Measurements from ENCODE around the gene SLC12A8. TPM values are rescaled to one million over a fixed set of nuclear protein-coding genes. Genes with fewer than 3 reads are reported as not detected.

The SLC12A8 gene
- total RNA-seq, 1 donor from 2014 or later = 0.15 TPM

DNA sequence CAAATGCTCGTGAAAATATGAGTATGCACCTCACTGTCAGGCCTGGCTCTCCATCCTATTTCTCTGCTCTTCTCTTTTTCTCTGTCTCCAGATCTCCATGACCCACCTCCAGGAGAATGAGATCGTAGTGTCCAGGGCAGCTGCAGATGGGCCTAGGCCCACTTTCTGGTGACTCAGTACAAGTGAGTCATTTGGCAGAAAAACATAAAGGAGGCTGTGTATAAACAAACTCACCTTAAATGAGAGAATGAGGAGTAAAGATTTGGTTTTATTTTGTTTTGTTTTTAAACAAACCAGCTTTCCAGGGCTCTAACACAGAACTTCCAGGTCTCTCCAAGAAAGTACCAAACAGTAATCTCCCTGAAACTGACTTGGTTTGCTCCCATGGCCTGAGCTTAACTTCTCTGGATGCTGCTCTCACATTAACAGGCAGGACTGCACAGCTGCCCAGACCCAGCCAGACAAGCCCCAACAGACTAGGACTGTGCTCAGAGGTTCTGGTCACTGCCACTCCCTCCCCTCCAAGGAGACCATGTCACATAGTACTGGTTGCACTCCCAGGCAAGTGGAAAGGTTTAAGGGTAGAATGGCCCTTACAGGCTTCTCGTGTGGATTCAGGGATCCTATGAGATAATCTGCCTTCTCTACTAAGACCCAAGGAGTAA is 155.2 kb downstream of the SLC12A8 start:
- intact Hi-C loops (cut with micrococcal nuclease) = loop anchor here (2.0 to 10.0 kb wide), 4 partner anchors 317 to 1647 kb away; partner anchors contain the start of genes CHCHD6, HACD2, ZNF148 and ZXDC

DNA sequence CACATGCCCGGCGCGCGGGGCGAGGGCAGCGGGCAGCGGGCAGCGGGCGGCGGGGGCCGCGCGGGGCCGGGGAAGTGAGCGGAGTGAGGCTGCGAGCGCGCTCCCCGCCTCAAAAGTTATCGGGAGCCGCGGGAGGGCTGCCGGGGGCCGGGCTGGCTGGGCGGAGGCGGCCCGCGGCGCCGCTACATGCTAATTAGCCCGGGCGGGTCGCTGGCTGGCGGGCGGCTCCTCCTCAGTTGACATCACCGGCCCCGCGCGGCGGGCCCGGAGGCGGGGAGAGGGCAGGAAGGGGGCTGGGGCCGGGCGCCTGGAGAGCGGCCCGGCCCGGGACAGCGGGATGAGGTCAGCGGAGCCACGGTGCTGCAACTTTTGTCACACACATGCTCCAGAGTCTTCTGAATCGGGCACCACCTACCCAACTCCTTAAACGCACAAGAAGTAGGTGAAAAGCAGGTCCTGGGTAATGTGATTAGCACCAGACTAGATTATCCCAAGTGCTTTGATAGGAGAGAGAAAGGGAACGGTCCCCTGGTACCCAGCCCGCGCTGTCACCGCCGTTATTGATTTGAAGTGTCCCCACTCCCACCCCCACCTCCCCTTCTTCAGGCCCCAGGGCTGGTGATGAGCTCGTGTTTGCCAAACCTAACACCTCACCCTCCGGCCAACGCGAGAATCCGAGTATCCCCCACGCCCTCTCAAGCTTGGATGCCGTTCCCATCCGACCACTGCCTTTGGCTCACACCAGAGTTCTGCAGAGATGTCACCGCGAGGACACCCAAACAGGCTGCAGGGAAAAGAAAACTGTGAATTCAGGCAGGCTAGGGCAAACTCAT is 156.4 kb downstream of the SLC12A8 start, which contains the start of gene HEG1:
HEG1 (minus strand) TSS at position 85 of the 833 bp plus-strand sequence. CDS start 107 bp downstream, outside the sequence.
- intact Hi-C loops (cut with micrococcal nuclease) = loop anchor here (1.0 to 10.0 kb wide), 8 partner anchors 32 to 1649 kb away; partner anchors contain the start of genes CHCHD6, HACD2, OSBPL11 and ZNF148

DNA sequence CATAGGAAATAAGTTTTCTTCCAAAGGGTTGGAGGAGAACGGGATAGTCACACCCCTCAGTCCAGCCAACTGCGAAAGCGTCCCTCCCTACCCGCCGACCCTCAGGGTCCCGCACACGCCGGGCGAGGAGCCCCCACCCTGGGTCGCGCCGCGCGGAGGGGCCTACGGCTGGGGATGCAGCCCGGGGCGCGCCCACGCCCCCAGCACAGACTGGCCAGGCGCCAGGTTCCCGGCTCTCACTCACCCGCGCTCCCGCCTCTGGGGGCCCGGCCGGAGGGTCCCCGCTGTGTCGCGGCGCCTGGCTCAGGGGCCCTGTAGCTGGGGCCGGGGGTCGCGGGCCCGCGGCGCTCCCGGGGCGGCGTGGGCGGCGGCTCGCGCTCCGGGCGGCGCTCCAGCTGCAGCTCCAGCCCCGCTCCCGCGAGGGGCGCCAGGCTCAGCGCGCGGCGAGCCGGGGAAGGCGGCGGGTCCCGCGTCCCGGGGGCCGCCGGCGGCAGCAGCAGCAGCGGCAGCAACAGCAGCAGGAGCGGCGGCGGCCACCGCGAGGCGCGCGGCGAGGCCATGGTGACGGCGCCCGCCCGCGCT is 157.1 kb downstream of the SLC12A8 start:
- intact Hi-C loops (cut with micrococcal nuclease) = loop anchor here (2.0 to 10.0 kb wide), 5 partner anchors 127 to 1649 kb away; partner anchors contain the start of genes CHCHD6, HACD2, OSBPL11 and ZXDC

DNA sequence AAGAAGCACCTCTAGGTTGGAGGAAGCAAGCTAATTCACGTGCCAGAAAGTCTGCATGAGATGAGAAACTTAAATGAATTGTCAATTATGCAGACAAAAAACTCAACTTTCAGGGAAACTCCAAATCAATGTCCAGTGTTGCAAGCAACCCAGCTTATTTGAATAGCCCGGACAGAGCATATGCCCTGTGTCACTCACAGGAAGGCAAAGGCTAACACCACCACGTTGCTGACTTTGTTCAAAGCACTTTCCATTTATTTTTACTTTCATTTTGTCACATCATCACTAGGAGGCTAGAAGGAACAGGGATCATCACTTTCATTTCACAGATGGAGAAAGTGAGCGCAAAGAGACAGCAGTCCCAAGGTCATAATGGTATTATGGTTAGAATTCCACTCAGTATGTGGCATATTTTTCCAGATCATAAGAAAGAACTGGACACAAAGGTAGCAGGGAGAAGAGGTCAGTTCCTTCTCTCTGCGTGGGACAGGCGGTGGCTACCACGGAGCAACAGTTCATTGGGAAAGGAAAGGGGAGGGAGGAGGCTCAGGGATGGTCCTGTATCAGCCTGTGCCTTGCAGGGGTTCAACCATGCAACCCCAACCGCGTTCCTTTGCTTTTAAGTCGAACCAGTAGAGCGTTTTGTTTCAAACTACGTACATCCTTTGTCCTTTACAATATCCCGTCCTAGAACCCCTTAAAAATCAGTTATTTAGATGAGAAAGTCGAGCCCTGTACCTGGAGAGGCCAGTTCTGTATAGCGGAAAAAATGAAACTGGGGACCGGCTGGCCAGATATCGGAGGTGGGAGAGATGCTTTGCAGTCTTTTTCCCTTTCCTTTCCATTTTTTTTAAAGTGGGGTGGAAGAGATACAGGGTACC is 157.9 kb downstream of the SLC12A8 start:
- intact Hi-C loops (cut with micrococcal nuclease) = loop anchor here (1.0 to 10.0 kb wide), 9 partner anchors 59 to 1650 kb away; partner anchors contain the start of genes CHCHD6, HACD2, OSBPL11 and ZXDC

DNA sequence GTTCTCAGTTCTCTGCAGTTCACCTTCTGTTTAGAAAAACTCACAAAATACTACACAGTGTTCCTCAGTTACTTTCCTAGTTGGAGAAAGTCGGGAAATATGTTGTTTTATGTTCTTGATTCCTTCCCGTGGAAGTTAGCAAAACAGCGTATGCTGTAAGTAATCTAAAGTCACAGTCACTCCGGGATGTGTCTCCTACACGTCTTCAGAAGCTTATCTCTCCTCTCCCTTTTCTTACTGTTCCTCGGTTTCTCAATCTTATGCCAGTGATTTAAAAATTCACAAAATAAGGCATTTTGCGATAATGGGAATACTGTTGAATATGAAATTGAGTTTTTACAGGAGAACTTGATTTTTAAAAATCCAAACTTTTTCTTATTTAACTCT is 158.5 kb downstream of the SLC12A8 start:
- intact Hi-C loops (cut with micrococcal nuclease) = loop anchor here (1.0 to 10.0 kb wide), 7 partner anchors 59 to 1651 kb away; partner anchors contain the start of genes CHCHD6 and OSBPL11

DNA sequence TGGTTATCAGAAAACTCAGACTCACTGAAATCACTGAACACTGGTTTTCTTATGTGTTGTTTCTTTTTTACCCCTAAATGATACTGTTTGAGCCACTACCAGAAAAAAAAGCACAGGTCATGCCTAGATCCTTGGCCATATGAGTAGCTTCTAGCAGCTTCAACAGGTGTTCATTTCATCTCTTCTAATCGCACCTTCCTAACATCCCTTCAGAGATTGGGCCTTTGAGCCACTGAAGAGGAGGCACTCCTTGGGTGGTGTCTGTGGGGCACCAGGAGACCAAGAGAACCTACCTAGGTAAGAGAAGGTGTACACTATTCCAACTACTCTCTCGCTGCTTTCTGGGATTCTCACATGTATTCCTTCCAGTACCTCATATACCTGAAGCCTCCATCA is 159.2 kb downstream of the SLC12A8 start:
- intact Hi-C loops (cut with micrococcal nuclease) = loop anchor here (2.0 to 10.0 kb wide), 5 partner anchors 69 to 1651 kb away; partner anchors contain the start of gene CHCHD6

DNA sequence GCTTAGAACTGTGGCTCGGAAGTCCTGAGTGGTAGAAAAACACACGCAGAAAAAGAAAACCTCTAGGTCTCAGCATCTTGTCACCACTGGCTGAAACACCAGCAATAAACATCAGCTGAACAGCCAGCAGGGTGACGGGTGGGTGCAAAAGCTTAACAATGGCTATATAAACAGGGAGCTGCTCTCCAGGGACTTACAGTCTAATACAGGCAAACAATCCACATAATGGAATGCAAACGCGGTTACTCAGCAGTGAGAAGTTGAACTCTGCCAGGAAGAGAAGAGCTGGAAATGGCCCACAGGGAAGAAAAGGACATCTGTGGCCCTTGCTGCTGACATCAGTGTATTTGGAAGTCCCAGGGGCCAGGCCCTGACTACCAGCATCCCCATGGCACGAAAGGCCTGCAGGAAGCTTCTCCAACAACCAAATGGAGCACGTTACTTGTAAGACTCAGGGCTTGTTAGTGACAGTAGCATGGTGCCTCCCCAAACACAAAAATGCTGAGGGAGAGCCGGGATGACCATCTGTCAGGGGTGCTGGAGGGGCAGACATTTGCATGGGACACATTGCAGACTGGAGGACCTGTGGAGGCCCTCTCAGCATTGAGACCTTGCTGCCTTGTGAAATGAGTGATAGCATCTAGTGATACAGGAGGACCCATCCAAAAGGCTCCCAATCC is 159.8 kb downstream of the SLC12A8 start:
- intact Hi-C loops (cut with micrococcal nuclease) = loop anchor here (1.0 to 10.0 kb wide), 10 partner anchors 17 to 1652 kb away; partner anchors contain the start of genes CHCHD6, SNX4, UMPS and ZNF148

DNA sequence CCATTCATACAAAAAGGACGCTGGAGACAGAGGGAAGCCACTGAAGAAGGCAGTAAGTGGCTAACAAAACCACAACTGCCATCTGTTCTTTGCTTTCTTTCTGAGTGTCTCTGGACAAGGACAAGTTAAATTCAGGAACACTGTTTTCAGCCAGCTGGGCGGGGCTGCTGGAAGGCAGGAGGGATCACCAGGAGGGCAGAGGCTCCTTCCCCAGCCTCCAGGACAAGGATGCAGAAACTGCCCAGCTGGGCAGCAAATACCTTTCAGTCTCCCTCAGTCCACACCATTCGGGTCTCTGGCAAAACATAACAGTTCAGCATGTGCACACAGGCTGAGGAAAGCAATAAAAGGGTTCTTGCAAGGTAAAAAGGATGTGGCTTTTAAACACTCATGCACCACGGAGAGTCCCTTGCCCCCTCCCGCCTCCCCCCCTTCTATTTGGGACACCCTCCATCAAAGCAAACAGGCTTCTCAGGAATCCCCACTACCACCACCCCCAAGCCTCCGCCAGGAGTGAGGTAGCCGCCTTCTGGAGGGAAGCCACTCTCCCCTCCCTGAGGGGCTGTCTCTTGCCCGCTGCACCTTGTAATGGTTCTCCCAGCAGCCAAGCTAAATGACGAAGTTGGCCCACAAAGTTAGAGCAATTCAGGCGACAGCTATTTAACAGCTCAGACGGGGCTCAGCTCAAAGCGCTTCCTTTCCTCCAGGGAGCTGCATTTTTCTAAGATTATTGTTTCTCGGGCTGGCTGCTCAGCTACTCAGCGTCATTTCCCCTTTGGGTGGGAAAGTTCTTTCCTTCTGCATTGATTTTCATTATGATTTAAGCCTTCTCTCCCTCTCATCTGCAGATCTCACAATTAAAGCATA is 160.6 kb downstream of the SLC12A8 start:
- intact Hi-C loops (cut with micrococcal nuclease) = loop anchor here (1.0 to 10.0 kb wide), 10 partner anchors 17 to 1653 kb away; partner anchors contain the start of genes CHCHD6, SNX4, UMPS and ZNF148

DNA sequence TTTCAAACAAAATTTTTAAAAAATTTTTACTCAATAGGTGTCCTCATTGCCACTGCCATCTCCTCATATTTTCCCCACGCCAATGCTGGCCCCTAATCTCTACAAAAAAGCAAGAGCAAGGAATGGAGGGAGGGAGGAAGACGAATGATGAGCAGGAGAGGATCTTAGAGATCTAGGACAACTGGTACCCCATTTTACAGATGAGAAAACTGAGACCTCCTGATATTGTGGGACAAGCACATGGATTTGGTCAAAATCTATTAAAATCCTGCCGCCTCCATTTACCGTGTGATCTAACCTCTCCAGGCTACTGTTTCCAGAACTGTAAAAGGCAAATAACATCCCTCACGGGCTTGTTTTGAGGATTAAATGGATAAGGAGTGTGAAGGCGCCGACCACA is 161.3 kb downstream of the SLC12A8 start:
- intact Hi-C loops (cut with micrococcal nuclease) = loop anchor here (5.0 to 10.0 kb wide), 3 partner anchors 71 to 1654 kb away; partner anchors contain the start of gene CHCHD6

DNA sequence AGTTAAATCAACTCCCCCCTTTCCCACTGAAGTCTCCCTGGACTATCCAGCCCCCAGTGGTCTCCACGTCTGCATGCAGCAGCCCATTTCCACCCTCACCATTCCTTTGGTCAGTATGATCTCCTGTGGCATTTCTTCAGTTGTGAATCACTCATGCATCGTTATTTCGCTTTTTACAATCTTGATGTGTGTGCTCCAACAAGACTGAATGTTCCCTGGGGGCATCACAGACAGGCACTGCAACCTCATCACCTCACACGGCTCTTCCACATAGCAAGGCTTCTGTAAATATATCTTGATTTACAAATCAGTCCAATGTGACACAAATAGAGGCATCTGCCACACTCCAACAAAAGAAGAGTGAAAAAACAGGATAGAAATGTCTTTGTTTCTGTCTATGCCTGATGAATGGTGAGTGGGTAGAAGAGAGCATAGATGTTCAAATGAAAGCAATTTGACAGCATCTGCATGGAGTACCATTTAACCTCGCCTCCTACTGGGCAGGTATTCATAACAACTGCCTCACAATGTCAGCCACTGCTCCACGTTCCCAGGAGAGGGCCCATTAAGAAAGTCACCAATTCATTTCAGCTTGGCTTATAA is 162.0 kb downstream of the SLC12A8 start:
- intact Hi-C loops (cut with micrococcal nuclease) = loop anchor here (5.0 to 10.0 kb wide), 3 partner anchors 72 to 1654 kb away; partner anchors contain the start of gene CHCHD6

DNA sequence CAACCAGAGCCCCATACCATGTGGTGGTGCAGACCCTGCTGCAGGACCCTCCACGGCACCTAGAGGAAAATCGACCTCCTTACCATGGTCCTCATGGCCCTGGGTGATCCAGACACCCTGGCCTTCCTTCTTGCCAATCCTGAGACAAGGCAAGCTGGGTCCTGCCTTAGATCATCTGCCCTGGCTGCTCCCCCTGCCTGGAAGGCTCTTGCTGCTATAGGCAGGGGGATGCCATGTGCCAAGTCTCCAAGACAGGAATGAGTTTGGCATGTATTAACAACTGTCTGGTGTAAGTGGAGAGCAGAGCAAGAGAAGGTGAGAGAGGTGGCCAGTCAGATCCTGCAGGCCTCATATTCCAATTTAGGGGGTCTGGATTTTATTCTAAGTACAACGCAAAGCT is 164.3 kb downstream of the SLC12A8 start:
- intact Hi-C loops (cut with micrococcal nuclease) = no loop called here

DNA sequence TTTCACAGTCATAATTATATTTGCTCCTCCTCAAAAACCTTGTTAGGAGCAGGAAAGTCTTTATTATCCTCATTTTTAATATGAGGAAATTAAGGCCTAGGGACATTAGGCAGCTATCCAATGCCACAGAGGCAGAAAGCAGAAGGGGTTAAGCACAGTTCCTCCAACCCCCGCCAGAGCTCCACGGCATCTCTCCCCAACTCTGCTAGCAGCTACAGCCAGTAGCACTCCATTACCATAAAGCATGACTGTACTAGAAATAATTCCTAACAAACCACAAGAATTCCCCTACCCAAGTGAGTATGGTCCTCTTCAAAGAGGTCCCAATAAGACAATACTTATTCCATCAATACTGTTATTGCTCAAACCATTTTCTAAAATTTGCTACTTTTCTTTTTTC is 166.6 kb downstream of the SLC12A8 start:
- intact Hi-C loops (cut with micrococcal nuclease) = no loop called here

DNA sequence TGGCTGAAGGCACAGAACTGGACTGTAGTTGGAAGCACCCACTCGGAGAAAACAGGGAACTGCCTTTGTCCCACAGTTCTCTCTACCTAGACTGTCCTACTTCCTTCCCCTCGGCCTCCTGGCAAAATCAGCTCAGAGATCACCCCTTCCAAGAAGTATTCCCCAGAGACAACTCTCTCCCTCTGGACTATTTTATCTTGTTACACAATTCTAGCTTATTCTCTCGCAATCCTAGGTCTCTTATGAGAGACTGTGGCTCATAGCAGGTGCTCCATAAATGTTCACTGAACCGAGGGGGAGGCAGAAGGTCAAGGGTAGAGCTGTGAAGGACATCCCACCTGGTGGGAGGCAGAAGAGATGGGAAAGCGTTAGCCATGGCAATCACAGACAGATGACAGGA is 167.4 kb downstream of the SLC12A8 start:
- intact Hi-C loops (cut with micrococcal nuclease) = no loop called here

DNA sequence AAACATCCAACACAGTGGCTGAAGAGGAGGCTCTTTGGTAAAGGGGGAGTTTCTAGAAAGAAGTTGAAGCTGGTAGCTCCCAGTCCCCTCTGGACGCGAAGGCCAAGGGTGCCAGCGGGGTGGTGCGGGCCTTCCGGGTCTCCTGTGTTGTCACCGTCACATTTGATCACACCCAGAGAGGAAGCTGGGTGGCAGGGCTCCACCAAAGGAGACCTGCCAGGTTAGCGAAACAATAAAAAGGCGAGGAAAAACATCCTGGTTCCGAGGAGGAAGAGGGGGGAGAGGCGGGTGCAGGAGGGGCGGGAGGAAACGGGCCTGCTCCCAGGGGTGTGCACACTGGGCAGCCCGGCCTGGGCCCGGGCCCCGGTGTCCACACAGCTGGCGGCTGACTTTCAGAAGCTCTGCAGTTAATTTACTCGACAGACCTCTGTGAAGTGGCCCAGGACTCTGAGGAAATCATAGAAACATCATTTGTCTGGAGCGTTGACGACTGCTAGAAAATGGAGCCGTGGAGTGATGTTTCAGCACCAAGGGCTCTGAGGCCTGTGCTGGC is 168.9 kb downstream of the SLC12A8 start:
- intact Hi-C loops (cut with micrococcal nuclease) = no loop called here

DNA sequence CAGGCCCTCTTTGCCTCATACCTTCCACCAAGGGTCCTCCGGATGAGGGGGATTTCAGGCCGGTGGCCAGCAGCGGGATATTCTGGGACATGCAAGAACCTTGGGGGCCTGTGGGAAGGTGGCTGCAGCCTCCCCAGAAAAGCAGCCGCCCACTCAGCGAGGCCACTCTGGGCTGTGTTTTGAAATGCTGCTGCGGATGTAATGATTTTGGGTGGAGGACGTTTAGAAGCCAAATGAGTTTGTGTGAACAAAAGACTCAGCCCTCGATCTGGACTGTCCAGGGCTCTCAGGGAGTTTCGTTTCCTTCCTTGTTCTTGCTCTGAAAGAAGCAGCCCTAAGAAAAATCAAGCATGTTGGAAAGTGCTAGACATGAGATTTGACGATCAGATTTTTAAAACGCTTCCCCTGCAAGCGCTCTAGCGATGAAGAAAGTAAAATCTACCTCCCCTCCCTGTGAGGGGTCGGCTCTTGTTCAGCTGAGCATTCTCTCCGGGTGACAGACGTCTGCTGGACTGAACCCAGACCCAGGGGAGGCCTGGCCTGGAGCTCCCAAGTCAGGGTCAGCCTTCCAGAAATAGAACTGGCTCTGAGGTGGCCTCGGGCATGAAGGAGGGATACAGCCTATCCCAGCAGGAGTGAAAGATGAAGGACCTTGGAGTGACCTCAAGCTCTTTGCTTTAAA is 169.7 kb downstream of the SLC12A8 start:
- intact Hi-C loops (cut with micrococcal nuclease) = no loop called here

DNA sequence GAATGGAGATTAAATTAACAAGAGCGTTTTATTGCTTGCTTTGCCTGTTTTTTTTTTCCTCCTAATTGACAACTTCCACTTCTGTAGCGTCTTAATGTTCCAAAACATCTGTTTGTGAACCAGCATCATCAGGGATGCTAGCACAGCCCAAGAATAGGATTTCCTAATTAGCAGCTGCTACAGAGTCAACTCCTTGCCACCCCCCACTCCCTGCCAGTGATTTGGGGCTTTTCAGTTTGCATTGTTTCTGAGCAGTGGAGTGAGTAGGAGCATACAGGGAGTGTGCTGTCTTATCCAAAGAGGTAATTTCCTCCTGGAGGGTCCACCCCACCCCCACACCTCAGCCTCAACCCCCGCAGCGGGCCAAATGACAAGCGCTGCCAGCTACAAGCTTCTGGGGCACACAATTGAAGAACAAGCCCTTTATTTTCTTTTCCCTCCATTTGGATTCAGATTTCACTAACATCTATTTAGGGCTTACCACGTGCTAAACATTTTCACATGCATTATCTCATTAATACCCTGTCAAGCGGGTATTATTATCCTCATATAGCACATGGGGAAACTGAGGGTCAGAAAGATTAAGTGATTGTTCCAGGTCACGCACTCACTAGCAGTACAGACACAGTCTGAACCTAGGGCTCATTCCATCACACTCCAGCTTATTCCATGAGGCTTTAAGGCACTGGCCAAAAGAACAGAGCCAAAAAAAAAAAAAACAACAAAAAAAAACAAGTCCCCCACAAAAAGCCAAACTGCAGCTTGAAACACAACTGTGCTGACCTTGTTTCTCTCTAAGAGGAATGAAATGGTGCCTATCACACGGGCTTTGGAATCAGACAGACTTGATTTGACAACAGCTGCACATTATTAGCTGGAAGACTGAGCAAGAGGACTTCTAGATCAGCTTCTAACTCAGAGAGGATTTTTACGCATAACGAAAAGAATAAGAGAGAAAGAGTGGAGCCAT is 173.1 kb downstream of the SLC12A8 start:
- intact Hi-C loops (cut with micrococcal nuclease) = no loop called here

Data from T-helper 1 cell treated with Interleukin-12 subunit alpha and Interleukin-12 subunit beta and Interleukin-4 antibody, amounts not matched to agents 30 ng/mL and 1 ng/mL, for 36 hours (primary cell).